ENCODE data around the gene RPEL1. TPM values are rescaled to one million over a fixed set of nuclear protein-coding genes. Genes with fewer than 3 reads are reported as not detected.
"Not testable (repeated sequence)": the region's sequence is repeated elsewhere in the genome, so short reads cannot be mapped to it uniquely, and the experiment has no call there.

Gene RPEL1
- total RNA-seq = not detected

DNA sequence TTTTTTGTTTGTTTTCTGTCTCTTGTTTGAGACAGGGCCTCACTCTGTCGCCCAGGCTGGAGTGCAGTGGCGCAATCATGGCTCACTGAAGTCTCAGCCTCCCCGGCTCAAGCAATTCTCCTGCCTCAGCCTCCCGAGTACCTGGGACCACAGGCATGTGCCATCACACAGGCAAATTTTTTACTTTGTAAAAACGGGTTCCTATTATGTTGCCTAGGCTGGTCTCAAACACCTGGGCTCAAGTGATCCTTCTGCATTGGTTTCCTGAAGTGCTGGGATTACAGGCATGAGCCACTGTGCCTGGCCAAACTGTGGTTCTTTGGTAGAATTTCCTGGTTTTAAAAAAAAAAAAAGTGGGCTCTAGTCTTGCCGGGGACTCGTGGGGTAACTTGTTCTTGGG lies at the start of gene RPEL1:
Gene RPEL1, plus strand, starts transcription at position 301 of the 400 bp plus-strand sequence. CDS start 110 bp downstream, outside the sequence.
- not testable (repeated sequence) for DNase-seq (ENCODE audit: low spot score); ATAC-seq
- intact Hi-C loops (cut with DNase I) = loop anchor here (5.0 kb wide), 1 partner anchor 328 kb away; the partner anchor contains the start of gene CNNM2

DNA sequence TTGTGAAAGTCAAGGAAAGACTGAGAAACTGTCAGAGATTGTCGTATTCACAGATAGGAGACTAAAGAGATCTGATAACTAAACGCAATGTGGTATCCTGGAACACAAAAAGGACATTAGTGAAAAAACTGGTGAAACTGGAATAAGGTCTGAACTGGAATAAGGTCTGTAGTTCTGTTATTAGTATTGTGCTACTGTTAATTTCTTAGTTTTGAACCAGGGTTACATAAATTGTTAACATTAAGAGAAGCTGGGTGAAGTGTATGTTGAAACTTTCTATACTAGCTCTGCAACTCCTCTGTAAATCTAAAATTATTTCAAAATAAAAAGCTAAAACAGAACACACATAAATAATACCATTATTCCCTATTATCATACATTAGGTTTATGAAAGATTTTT lies 49.2 kb upstream of the RPEL1 start:
- ATAC-seq (no peak), DNase-seq (ENCODE audit: low spot score) (no peak)
- intact Hi-C loops (cut with DNase I) = no loop called here

DNA sequence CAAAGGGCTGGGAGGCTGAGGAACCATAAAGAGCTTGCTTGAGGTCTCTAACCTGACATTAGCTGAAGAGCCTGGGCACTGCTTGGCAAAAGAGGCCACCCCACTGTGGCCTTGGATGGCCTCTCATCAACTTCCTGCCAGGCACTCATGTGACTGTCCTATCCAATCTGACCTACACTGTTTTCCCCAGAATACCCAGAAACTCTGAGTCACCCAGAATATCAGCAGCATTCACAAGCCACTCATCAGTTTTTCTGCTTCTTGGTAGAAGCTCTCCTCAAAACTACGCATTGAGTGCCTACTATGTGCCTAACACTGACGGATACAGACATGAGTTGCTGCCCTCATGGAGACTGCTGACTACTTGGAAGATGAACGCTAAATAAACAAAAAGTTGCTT lies 48.5 kb upstream of the RPEL1 start:
- DNase-seq (ENCODE audit: low spot score) (no peak), ATAC-seq (peak; percentile 57)
- intact Hi-C loops (cut with DNase I) = no loop called here

DNA sequence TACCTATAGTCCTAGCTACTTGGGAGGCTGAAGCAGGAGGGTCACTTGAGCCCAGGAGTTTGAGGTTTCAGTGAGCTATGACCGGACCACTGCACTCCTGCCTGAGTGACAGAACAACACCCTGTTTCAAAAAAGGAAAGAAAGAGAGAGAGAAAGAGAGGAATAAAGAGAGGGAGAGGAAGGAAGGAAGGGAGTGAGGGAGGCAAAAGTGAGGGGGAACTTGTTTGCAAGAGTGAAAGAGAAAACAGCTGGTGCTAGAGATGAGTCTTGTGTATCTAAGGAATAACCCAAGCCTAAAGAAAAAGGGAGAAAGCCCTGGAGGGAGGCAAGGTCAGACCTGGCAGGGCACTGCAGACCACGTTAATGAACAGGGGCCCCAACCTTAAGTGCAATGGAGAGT lies 47.8 kb upstream of the RPEL1 start:
- intact Hi-C loops (cut with DNase I) = no loop called here
- DNase-seq (ENCODE audit: low spot score) (no peak), ATAC-seq (no peak)

DNA sequence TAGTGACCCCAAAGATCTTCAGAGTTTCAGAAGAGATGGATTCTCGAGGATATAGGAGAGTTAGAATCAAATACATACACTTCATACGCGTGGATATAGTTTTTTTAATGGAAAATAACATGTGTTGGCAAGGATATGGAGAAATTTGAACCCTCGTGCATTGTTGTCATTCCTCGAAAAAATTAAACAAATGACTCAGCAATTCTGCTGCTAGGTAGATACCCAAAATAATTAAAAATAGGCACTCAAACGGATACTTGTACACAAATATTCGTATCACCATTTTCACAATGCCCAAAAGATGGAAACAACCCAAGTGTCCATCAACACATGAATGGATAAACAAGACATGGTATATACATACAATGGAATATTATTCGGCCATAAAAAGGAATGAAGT lies 47.0 kb upstream of the RPEL1 start:
- no peak for DNase-seq (ENCODE audit: low spot score)
- intact Hi-C loops (cut with DNase I) = no loop called here
- ATAC-seq = no peak

DNA sequence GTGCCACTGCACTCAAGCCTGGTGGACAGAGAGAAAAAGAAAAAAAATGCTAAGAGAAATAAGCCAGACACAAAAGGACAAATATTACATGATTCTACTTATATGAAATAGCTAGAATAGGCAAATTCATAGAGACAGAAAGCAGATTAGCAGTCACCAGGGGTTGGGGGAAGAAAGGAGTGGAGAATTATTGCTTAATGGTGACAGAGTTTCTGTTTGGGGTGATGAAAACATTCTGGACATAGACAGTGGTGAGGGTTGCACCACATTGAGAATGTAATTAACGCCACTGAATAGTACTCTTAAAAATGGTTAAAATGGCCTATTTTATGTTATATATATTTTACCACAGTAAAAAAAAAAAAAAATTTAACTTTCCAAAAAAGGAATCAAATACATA lies 46.2 kb upstream of the RPEL1 start:
- DNase-seq (ENCODE audit: low spot score) (no peak), ATAC-seq (no peak)
- intact Hi-C loops (cut with DNase I) = no loop called here

DNA sequence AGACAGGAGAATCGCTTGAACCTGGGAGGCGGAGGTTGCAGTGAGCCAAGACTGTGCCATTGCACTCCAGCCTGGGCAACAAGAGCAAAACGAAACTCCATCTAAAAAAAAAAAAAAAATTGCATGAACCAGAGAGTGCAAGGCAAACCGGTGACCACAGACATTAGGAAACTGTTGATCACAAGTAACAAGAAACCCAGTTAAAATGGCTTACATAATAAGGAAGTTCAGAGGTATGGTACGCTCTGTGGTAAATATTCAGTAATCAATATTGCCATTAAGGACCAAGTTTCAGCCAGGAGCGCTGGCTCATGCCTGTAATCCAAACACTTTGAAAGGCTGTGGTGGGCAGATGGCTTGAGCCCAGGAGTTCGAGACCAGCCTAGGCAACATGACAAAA lies 43.4 kb upstream of the RPEL1 start:
- intact Hi-C loops (cut with DNase I) = no loop called here

DNA sequence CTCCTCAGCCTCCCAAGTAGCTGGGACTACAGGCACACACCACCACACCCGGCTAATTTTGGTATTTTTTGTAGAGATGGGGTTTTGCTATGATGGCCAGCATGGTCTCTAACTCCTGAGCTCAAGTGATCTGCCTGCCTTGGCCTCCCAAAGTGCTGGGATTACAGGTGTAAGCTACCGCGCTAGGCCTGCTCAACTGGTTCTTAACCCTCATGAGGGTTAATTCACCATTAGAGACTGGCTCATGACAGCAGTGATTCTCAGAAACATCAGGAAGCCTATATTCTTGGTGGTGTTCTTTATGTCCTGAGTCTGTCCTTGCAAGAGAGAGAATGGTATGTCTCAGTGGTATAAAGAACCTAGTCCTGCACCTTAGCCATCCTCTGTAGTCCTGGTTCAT lies 42.2 kb upstream of the RPEL1 start:
- intact Hi-C loops (cut with DNase I) = no loop called here
- no peak for ATAC-seq
- DNase-seq (ENCODE audit: low spot score) = no peak

More for the DNA sequence above, 43.4 kb upstream of the RPEL1 start:
- DNase-seq (ENCODE audit: low spot score) = no peak
- ATAC-seq = no peak

DNA sequence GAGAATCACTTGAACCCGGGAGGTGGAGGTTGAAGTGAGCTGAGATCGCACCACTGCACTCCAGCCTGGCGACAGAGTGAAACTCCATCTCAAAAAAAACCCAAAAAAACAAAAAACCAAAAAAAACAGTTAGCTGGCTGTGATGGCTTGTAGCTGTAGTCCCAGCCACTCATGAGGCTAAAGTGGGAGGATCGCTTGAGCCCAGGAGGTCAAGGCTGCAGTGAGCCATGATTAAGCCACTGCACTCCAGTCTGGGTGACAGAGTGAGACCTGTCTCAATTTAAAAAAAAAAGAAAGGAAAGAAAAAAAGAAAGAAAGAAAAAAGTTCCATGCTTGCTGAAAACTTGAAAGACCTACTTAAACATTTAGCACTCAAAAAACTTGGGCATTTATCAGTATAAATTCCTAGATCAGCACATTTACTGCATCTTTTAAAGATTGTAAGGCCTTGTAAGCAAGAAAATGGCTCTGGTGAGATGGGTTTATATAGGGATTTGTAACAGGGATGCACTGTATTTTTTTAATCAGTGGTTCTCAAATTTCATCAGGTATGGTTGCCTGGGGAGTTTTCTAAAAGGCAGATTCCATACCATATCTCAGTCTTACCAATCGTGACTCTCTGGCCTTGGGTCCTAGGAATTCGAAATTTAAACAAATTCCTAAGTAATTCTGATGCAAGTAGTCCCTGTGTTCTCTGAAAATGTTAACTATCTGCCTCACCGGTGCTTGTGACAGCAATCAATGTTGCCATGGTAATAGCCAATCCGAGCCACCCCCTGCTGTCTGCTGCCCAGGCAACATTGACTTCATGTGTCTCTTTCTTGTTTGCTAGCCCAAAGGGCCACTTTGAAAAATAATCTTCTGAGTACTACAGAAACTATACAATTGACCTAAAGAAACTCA lies 41.1 kb upstream of the RPEL1 start:
- DNase-seq (ENCODE audit: low spot score) = no peak
- no peak for ATAC-seq
- intact Hi-C loops (cut with DNase I) = no loop called here

DNA sequence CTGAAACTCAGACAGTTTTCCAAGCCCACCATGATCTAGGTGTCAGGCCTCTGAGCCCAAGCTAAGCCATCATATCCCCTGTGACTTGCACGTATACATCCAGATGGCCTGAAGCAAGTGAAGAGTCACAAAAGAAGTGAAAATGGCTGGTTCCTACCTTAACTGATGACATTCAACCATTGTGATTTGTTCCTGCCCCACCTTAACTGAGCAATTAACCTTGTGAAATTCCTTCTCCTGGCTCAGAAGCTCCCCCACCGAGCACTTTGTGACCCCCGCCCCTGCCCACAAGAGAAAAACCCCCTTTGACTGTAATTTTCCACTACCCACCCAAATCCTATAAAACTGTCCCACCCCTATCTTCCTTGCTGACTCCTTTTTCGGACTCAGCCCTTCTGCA lies 40.3 kb upstream of the RPEL1 start:
- intact Hi-C loops (cut with DNase I); ATAC-seq; DNase-seq (ENCODE audit: low spot score): not testable (repeated sequence)

DNA sequence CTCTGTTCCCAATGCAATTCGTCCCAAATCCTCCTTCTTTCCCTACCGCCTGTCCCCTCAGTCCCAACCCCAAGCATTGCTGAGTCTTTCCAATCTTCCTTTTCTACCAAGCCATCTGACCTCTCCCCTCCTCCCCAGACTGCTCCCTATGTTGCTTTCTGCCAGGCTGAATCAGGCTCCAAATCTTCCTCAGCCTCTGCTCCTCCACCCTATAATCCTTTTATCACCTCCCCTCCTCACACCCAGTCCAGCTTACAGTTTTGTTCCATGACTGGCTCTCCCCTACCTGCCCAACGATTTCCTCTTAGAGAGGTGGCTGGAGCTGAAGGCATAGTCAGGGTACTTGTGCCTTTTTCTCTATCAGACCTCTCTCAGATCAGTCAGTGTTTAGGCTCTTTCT lies 39.0 kb upstream of the RPEL1 start:
- ATAC-seq; intact Hi-C loops (cut with DNase I): not testable (repeated sequence)

DNA sequence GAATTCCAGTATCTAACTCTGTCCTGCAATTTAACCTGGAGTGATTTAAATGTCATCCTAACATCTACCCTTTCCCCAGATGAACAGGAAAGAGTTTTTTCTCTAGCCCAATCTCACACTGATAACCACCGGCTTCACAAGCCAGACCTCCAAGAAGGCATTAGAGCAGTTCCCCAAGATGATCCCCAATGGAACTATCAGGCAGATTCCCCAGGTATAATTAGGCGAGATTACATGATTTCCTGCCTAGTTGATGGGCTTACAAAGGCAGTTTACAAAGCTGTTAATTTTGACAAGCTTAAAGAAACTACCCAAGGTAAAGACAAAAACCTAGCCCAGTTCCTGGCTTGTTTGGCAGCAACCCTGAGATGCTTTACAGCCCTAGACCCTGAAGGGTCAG lies 38.5 kb upstream of the RPEL1 start:
- no peak for ATAC-seq
- intact Hi-C loops (cut with DNase I) = no loop called here
- no peak for DNase-seq (ENCODE audit: low spot score)

More for the DNA sequence above, 39.0 kb upstream of the RPEL1 start:
- DNase-seq (ENCODE audit: low spot score) = not testable (repeated sequence)

DNA sequence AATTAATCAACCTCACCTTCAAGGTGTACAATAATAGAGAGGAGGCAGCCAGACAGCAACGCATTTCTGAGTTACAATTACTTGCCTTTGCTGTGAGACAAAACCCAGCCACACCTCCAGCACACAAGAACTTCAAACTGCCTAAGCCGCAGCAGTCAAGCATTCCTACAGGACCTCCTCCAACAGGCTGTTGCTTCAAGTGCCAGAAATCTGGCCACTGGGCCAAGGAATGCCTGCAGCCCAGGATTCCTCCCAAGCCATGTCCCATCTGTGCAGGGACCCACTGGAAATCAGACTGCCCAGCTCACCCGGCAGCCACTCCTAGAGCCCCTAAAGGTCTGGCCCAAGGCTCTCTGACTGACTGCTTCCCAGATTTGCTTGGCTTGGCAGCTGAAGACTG lies 38.0 kb upstream of the RPEL1 start:
- DNase-seq (ENCODE audit: low spot score); ATAC-seq; intact Hi-C loops (cut with DNase I): not testable (repeated sequence)

DNA sequence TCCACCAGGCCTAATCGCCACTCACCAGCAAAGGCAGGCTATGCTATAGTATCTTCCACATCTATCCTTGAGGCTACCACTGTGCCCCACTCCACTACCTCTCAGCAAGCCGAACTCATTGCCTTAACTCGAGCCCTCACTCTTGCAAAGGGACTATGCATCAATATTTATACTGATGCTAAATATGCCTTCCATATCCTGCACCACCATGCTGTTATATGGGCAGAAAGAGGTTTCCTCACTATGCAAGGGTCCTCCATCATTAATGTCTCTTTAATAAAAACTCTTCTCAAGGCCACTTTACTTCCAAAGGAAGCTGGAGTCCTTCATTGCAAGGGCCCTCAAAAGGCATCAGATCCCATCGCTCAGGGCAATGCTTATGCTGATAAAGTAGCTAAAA lies 35.4 kb upstream of the RPEL1 start:
- ATAC-seq; DNase-seq (ENCODE audit: low spot score); intact Hi-C loops (cut with DNase I): not testable (repeated sequence)

DNA sequence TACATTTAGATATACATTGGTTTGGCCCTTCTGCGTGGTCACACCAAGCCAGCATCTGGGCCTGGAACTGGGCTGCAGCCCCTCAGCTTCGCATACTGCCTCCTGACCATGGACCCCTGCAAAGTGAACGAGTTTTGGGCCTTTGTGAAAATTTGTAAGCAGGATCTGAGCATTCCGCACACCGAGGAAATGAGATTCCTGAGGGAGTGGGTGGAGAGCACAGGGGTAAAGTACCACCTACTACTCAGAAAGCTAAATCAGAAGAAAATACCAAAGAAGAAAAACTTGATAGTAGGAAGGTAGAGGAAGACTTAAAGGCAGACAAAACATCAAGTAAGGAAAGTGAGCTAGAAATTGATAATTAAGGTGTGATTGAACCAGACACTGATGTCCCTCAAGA lies 30.1 kb upstream of the RPEL1 start:
- no peak for ATAC-seq
- no peak for DNase-seq (ENCODE audit: low spot score)
- intact Hi-C loops (cut with DNase I) = no loop called here

DNA sequence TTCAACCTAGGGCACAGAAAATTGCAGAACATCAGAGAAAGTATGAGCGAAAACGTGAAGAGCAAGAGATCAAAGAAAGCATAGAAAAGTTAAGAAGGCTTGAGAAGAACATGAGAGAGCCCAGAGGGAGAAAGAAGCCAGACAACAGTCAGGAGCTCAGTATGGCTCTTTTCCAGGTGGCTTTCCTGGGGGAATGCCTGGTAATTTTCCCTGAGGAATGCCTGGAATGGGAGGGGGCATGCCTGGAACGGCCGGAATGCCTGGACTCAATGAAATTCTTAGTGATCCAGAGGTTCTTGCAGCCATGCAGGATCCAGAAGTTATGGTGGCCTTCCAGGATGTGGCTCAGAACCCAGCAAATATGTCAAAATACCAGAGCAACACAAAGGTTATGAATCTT lies 29.3 kb upstream of the RPEL1 start:
- intact Hi-C loops (cut with DNase I); DNase-seq (ENCODE audit: low spot score); ATAC-seq: not testable (repeated sequence)

DNA sequence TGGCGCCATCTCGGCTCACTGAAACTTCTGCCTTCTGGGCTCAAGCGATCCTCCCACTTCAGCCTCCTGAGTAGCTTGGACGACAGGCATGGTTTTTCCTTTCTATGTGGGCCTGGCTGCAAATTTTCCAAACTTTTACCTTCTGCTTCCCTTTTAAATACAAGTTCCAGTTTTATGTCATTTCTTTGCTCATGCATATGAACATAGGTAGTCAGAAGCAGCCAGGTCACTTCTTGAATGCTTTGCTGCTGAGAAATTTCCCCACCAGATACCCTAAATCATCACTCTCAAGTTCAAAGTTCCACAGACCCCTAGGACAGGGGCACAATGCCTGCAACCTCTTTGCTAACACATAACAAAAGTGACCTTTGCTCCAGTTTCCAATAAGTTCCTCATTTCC lies 21.6 kb upstream of the RPEL1 start:
- intact Hi-C loops (cut with DNase I) = no loop called here
- DNase-seq (ENCODE audit: low spot score) (no peak), ATAC-seq (no peak)

DNA sequence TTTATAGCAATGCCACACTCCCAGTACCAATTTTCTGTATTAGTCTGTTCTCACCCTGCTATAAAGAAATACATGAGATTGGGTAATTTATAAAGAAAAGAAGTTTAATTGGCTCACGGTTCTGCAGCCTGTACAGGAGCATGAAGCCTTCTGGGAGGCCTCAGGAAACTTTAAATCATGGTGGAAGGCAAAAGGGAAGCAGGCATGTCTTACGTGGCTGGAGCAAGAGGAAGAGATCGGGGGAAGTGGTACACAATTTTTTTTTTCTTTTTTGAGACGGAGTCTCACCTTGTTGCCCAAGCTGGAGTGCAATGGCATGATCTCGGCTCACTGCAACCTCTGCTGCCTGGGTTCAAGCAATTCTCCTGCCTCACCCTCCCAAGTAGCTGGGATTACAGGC lies 21.0 kb upstream of the RPEL1 start:
- DNase-seq (ENCODE audit: low spot score); intact Hi-C loops (cut with DNase I); ATAC-seq: not testable (repeated sequence)

DNA sequence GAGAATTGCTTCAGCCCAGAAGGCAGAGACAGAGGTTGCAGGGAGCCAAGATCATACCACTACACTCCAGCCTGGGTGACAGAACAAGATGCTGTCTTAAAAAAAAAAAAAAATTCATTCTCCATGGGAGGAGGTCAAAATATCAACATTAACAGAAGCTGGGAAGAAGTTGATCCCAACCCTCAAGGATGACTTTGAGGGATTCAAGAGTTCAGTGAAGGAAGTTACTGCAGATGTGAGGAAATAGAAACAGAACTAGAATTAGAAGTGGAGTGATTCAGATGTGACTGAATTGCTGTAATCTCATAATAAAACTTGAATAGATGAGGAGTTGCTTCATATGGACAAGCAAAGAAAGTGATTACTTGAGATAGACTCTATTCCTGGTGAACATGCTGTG lies 19.7 kb upstream of the RPEL1 start:
- ATAC-seq (no peak), DNase-seq (ENCODE audit: low spot score) (no peak)
- intact Hi-C loops (cut with DNase I) = no loop called here

DNA sequence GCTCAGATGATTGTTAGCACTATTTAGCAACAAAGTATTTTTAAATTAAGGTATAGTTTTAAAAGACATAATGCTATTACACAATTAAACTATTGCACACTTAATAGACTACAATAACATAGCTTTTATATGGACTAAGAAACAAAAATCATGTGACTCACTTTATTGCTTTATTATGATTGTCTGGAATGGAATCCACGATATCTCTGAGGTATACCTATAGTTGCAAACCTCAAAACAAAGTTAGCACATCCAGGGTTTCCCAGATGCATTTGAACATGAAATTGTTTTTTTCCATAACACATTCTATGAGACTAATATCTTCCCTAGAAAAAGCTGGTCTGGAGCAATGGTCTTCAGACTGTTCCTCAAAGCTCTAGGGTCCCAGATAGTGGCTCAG lies 18.3 kb upstream of the RPEL1 start:
- DNase-seq (ENCODE audit: low spot score) (no peak), ATAC-seq (no peak)
- intact Hi-C loops (cut with DNase I) = no loop called here

Measured in sciatic nerve (tissue), 2 donors.